Chondrocyte (in vitro differentiated cells): ENCODE measurements around the gene POTEC. TPM values are rescaled to one million over a fixed set of nuclear protein-coding genes. Genes with fewer than 3 reads are reported as not detected.
"Not testable (repeated sequence)": the region's sequence is repeated elsewhere in the genome, so short reads cannot be mapped to it uniquely, and the experiment has no call there.

ENCODE experiments used
- DNase-seq: peaks from one replicate; pipeline ENCODE4 v3.0.0; 2021; ENCODE audit warnings: mixed read lengths, low spot score
- H3K27ac Mint-ChIP-seq: one replicate; pipeline ENCODE4 v1.8.0; 2021; ENCODE audit warnings: mild to moderate bottlenecking, moderate library complexity, mixed read lengths; ENCODE audit not compliant: unreplicated experiment
- H3K27me3 Mint-ChIP-seq: 2 replicates; pipeline ENCODE4 v1.8.0; 2021; ENCODE audit warnings: low read depth, mixed read lengths
- H3K36me3 Mint-ChIP-seq: 2 replicates; pipeline ENCODE4 v1.8.0; 2021; ENCODE audit warnings: low read depth, mixed read lengths
- H3K4me1 Mint-ChIP-seq: 2 replicates; pipeline ENCODE4 v1.8.0; 2021; ENCODE audit warnings: low read depth, mild to moderate bottlenecking, mixed read lengths
- H3K4me3 Mint-ChIP-seq: one replicate; pipeline ENCODE4 v1.8.0; 2021; ENCODE audit warnings: mild to moderate bottlenecking, moderate library complexity, mixed read lengths; ENCODE audit not compliant: unreplicated experiment
- H3K9me3 Mint-ChIP-seq: 2 replicates; pipeline ENCODE4 v1.8.0; 2021; ENCODE audit warnings: low read depth, mixed read lengths
- total RNA-seq: library from RNA; stranded (reverse); gene quantifications from 3 replicates; pipeline ENCODE4 v1.2.1, GENCODE V29; 2021

Gene POTEC
- total RNA-seq, 1 donor from 2014 or later: not detected

DNA sequence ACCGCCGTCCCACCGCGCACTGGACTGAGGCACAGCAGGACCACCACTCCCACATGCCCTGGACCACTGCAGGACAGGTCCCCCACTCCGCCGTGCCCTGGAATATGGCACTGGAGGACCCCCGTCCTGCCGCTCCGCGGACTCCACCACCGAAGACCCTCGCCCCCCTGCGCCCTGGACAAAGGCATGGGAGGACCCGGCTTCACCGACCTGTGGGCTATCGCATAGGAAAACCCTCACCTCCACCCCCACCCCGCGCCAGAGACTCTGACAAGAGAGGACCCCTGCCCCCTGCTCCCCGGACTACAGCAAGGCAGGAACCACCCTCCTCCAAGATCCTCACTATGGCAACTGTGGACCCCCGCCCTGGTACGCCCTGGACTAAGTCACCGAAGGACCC lies 68.6 kb downstream of the POTEC start:
- H3K4me1 Mint-ChIP-seq, DNase-seq, H3K27me3 Mint-ChIP-seq, H3K36me3 Mint-ChIP-seq, H3K27ac Mint-ChIP-seq, H3K4me3 Mint-ChIP-seq: not testable (repeated sequence)
- peaks cover 15% of the 10 kb centered on the region for H3K9me3 Mint-ChIP-seq

DNA sequence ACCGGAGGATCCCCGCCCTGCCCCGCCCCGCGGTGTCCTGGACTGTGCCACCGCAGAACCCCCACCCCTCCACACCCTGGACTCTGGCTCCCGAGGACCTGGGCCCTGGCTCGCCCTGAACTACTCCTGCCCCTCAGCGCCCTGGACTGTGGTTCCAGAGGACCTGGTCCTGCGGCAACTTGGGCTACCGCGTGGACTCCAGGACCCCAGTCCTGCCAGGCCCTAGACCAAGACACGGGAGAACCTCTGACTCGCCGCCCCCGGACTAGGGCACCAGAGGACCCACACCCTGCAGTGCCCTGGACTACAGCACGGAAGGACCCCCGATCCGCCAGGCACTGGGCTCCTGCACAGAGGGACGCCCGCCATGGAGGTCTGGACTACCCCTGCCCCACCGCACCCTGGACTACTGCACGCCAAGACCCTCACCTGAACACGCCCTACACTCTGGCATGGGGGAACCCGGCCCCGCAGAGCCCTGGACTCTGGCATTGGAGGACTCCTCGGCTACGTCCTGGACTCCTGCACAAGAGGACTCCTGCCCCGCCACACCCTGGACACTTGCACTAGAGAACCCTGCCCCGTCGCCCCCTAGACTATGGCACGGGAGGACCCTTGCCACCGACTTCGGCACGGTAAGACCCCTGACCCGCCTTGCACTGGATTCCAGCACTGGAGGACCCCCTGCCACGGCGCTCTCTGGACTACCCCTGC lies 69.2 kb downstream of the POTEC start:
- H3K4me1 Mint-ChIP-seq: not testable (repeated sequence)

DNA sequence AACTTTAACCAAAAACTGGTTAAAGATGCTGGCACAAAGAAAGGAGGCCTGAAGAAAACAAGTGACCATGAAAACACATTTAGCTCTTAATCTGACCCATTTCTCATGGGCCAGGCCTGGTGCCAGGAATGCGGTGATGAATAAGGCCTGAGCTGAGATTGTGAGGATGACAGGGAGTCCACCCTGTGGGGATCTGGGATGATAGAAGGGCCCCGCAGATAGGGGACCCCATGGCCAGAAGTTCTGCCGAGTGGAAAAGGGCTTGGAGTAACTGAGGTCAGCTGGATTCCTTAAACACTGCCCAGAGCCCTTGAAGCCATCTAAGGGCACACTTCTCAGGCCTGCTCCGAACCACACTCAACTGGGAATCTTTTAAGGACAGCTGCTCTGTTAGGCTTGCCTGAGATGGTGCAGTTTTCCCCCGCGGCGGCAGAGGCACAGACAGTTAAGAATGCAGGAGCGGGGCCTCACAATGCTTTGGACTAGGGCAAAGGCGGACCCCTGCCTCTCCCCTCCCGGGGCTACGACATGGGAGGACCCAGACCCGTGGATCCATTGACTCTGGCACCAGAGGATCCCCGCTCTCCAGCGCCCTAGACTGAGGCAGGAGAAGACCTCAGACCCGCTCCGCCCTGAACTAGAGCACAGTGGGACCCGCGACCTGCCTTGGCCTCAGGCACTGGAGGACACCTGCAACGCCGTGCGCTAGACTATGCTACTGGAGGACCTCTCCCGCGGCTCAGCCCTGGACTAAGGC lies 70.0 kb downstream of the POTEC start:
- not testable (repeated sequence) for DNase-seq, H3K4me3 Mint-ChIP-seq, H3K36me3 Mint-ChIP-seq, H3K27ac Mint-ChIP-seq, H3K27me3 Mint-ChIP-seq, H3K4me1 Mint-ChIP-seq
- H3K9me3 Mint-ChIP-seq: peaks cover 21% of the 10 kb centered on the region

More for the DNA sequence above, 69.2 kb downstream of the POTEC start:
- not testable (repeated sequence) for H3K36me3 Mint-ChIP-seq, H3K27me3 Mint-ChIP-seq, H3K4me3 Mint-ChIP-seq, H3K27ac Mint-ChIP-seq, DNase-seq
- peaks cover 20% of the 10 kb centered on the region for H3K9me3 Mint-ChIP-seq

DNA sequence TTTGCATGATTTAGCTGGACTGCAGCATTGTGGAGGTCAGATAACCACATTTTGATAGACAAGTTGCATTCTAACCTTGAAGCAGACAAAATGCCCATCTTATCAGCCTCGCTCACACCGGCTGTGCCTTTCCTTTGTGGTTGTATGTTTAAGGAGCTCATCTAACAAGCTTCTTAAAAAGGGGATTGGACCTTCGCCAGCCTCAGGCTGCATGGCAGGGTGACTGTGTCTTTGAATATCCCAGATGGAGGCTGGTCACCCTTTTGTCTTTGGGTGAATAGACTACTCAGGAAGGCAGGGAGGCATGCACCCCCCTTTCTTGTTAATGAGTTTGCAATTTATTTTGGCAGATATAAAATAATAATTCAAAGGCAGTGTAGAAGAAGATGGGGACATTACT lies 72.1 kb downstream of the POTEC start:
- H3K4me1 Mint-ChIP-seq, H3K27me3 Mint-ChIP-seq, H3K4me3 Mint-ChIP-seq, H3K36me3 Mint-ChIP-seq, DNase-seq, H3K27ac Mint-ChIP-seq: not testable (repeated sequence)
- peaks cover 32% of the 10 kb centered on the region for H3K9me3 Mint-ChIP-seq

- peaks cover 35% of the 10 kb centered on the region for H3K9me3 Mint-ChIP-seq
- not testable (repeated sequence) for H3K4me1 Mint-ChIP-seq, H3K27me3 Mint-ChIP-seq, H3K36me3 Mint-ChIP-seq, DNase-seq, H3K27ac Mint-ChIP-seq, H3K4me3 Mint-ChIP-seq
Observed at GRCh38 chr18:14470446-14470845, 73.0 kb downstream of the POTEC start.

DNA sequence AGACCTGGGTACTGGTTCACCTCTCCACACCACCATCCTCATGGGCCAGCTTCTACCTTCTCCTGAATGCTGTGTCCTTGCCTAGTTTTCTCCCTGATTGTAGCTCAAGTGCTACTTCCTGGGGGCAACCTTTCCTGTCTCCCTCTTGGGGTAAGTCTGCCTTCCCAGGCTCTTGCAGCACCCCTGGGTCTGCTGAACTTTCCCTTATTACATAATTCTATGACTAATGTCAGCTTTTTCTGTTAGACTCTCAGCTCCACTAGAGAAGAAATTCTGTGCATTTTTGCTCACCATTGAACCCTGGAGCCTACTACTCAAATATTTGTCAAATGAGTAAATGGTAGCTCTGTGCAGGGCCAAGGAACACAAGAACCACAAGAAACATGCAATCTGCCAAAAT lies 73.4 kb downstream of the POTEC start:
- H3K27me3 Mint-ChIP-seq, H3K27ac Mint-ChIP-seq, DNase-seq, H3K4me3 Mint-ChIP-seq, H3K4me1 Mint-ChIP-seq, H3K36me3 Mint-ChIP-seq: not testable (repeated sequence)
- H3K9me3 Mint-ChIP-seq: peaks cover 35% of the 10 kb centered on the region

DNA sequence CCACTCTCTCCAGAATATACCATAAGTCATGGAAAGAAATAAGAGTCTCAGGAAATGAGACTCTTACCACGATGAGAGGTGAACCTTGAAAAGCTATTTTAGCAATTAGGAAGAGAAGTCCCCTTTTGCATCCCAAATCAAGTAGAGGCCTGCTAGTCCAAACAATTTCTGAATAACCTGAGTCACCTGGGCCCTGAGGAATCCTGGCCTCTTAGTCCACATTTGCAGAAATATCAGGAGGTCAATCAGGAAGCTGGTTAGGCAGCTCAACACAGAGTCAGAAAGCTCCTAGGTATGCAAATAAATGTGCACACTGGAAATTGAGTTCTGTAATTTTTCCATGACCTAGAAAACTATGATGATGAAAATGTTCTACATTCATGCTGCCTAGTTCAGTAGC lies 77.4 kb downstream of the POTEC start:
- DNase-seq, H3K4me1 Mint-ChIP-seq, H3K27me3 Mint-ChIP-seq, H3K27ac Mint-ChIP-seq, H3K4me3 Mint-ChIP-seq, H3K36me3 Mint-ChIP-seq: not testable (repeated sequence)
- H3K9me3 Mint-ChIP-seq: peaks cover 47% of the 10 kb centered on the region

Other genes with a start within 250 kb of the POTEC start
- not detected in 3 replicates for gene ANKRD30B, start 204.6 kb upstream of the POTEC start, total RNA-seq